Lung (tissue), 12 donors: ENCODE results near the gene TSN. TPM values are rescaled to one million over a fixed set of nuclear protein-coding genes. Genes with fewer than 3 reads are reported as not detected.

ENCODE experiments used
- ATAC-seq: fragments of 200-7000 bp; cut with Tn5 transposase; one replicate; pipeline ENCODE4 v1.9.1; 2020; ENCODE audit warnings: moderate number of reproducible peaks; ENCODE audit not compliant: insufficient read depth, low FRiP score
- DNase-seq, 3 donors: peaks; one replicate each; pipeline ENCODE4 v3.0.0-alpha.2; 2013 to 2017
- H3K27ac ChIP-seq, 2 donors: one replicate each; pipeline ENCODE4 v1.5.1; 2013; ENCODE audit warnings: mild to moderate bottlenecking in 2 of 2, moderate library complexity in 2 of 2, control low read depth in 1 of 2, inconsistent platforms in 1 of 2, low read depth in 1 of 2, low read length in 1 of 2
- H3K27me3 ChIP-seq, 3 donors: one replicate each; pipeline ENCODE4 v1.5.1; 2013; ENCODE audit warnings: low read length in 2 of 3; ENCODE audit not compliant: control insufficient read depth in 3 of 3, insufficient read depth in 3 of 3
- H3K36me3 ChIP-seq, 4 donors: one replicate each; pipeline ENCODE4 v1.5.1; 2013; ENCODE audit warnings: low read length in 4 of 4, mild to moderate bottlenecking in 1 of 4, moderate library complexity in 1 of 4; ENCODE audit not compliant: control insufficient read depth in 4 of 4, insufficient read depth in 4 of 4
- H3K4me1 ChIP-seq, 5 donors: one replicate each; pipeline ENCODE4 v1.5.1; 2013; ENCODE audit warnings: low read length in 5 of 5, mild to moderate bottlenecking in 2 of 5, moderate library complexity in 1 of 5; ENCODE audit not compliant: control insufficient read depth in 5 of 5, insufficient read depth in 5 of 5
- H3K4me3 ChIP-seq: one replicate; pipeline ENCODE4 v1.5.1; 2013; ENCODE audit warnings: mild to moderate bottlenecking, control low read depth, moderate library complexity
- H3K9ac ChIP-seq, 2 donors: one replicate each; pipeline ENCODE4 v1.5.1; 2013; ENCODE audit warnings: low read length in 2 of 2, control low read depth in 1 of 2; ENCODE audit not compliant: insufficient read depth in 1 of 2
- H3K9me3 ChIP-seq, 4 donors: one replicate each; pipeline ENCODE4 v1.5.1; 2013; ENCODE audit warnings: low read length in 3 of 4, mild to moderate bottlenecking in 1 of 4, moderate library complexity in 1 of 4; ENCODE audit not compliant: control insufficient read depth in 4 of 4, insufficient read depth in 3 of 4
- CTCF ChIP-seq: IDR thresholded peaks from 2 replicates; pipeline ENCODE4 v1.5.1; 2012; ENCODE audit warnings: mild to moderate bottlenecking; ENCODE audit errors: control extremely low read depth, extremely low read depth
- WGBS, 2 donors: extraction: QIAGEN DNeasy Blood & Tissue Kit; methylation state at CpG; one replicate each; pipeline ENCODE4 v1.1.7; 2013; 5-methylcytosine and 5-hydroxymethylcytosine counted together
- polyA plus RNA-seq, 2 donors: library from polyadenylated mRNA; stranded (reverse); fragments of 200-250 nt; gene quantifications; one replicate each; pipeline ENCODE4 v1.2.1, GENCODE V29; 2013
- total RNA-seq, 2 donors: library from RNA; depleted of rRNA in 1 of 2; stranded (reverse); fragments of >200 nt in 1 of 2; gene quantifications; one replicate each; pipeline ENCODE4 v1.2.1, GENCODE V29; 2014 to 2021
- donor health status: control.
- donor health status: control.
- donor health status: Bipolar disorder and iron deficiency.
- donor health status: healthy.
- donor health status: DM: yes; HTN: yes; CAD: no.

Gene TSN
- total and polyA plus RNA-seq, 4 donors, result 20.5 to 53.8 (median 39.1) TPM

- DNase-seq, result no peak
- 84 to 86% methylated on average over 6 of the region's 6 CpGs for WGBS, 2 donors
- Histone ChIP-seq H3K4me1 (peaks cover 0 to under 1% (median 0%) of the 10 kb centered on the region in 5 donors), H3K9me3 (no peaks in the 10 kb centered on the region), H3K27me3 (peaks cover 0 to 4% (median 0%) of the 10 kb centered on the region in 3 donors), H3K4me3 (no peak overlapping the region), H3K9ac (no peak overlapping the region), H3K36me3 (no peaks in the 10 kb centered on the region), H3K27ac (no peak overlapping the region)
- no peak for TF ChIP-seq CTCF
- ATAC-seq, result no peak
Observed at GRCh38 chr2:121740973-121741372, 14.5 kb upstream of the TSN start.

GRCh38 chr2:121741450-121741849 lies 14.0 kb upstream of the TSN start:
- H3K36me3 ChIP-seq, result no peaks in the 10 kb centered on the region
- no peak overlapping the region for H3K27ac ChIP-seq
- no peaks in the 10 kb centered on the region for H3K9me3 ChIP-seq
- ATAC-seq (no peak), DNase-seq (no peak)
- no peaks in the 10 kb centered on the region for H3K4me1 ChIP-seq
- WGBS, 2 donors, result 84 to 87% methylated on average over 3 of the region's 3 CpGs
- TF ChIP-seq CTCF, result no peak
- no peak overlapping the region for H3K4me3 ChIP-seq
- peaks cover 0 to 4% (median 0%) of the 10 kb centered on the region in 3 donors for H3K27me3 ChIP-seq
- no peak overlapping the region for H3K9ac ChIP-seq

GRCh38 chr2:121746071-121746578 lies 9.3 kb upstream of the TSN start:
- 57 to 66% methylated on average over 6 of the region's 6 CpGs for WGBS, 2 donors
- Histone ChIP-seq H3K9me3 (no peaks in the 10 kb centered on the region), H3K4me1 (no peaks in the 10 kb centered on the region), H3K27me3 (peaks cover 0 to 4% (median 0%) of the 10 kb centered on the region in 3 donors), H3K27ac (no peak overlapping the region), H3K9ac (no peak overlapping the region), H3K4me3 (no peak overlapping the region), H3K36me3 (no peaks in the 10 kb centered on the region)
- no peak for DNase-seq
- no peak for TF ChIP-seq CTCF
- no peak for ATAC-seq

- Histone ChIP-seq H3K9ac (no peak overlapping the region), H3K4me1 (no peaks in the 10 kb centered on the region), H3K27me3 (no peaks in the 10 kb centered on the region), H3K4me3 (no peak overlapping the region), H3K9me3 (no peaks in the 10 kb centered on the region), H3K27ac (no peak overlapping the region), H3K36me3 (no peaks in the 10 kb centered on the region)
- TF ChIP-seq CTCF, result no peak
- ATAC-seq (no peak), DNase-seq (peak in 2 of 3 donors; percentile 24 to 27)
- WGBS, 2 donors, result 76 to 85% methylated on average over 4 of the region's 4 CpGs
Observed at GRCh38 chr2:121748202-121748601, 7.2 kb upstream of the TSN start.
